HG02588 (cell line): ENCODE data around the gene CACNA1F.

Experiments
- ATAC-seq: cut with Tn5 transposase; IDR thresholded peaks from one replicate; pipeline ENCODE4 v1.9.1; 2021; ENCODE audit warnings: mild to moderate bottlenecking, moderate library complexity; ENCODE audit not compliant: unreplicated experiment

CACNA1F gene

GRCh38 chrX:49155900-49156837 is 77.0 kb downstream of the CACNA1F start:
- ATAC-seq: peak; percentile 92

DNA sequence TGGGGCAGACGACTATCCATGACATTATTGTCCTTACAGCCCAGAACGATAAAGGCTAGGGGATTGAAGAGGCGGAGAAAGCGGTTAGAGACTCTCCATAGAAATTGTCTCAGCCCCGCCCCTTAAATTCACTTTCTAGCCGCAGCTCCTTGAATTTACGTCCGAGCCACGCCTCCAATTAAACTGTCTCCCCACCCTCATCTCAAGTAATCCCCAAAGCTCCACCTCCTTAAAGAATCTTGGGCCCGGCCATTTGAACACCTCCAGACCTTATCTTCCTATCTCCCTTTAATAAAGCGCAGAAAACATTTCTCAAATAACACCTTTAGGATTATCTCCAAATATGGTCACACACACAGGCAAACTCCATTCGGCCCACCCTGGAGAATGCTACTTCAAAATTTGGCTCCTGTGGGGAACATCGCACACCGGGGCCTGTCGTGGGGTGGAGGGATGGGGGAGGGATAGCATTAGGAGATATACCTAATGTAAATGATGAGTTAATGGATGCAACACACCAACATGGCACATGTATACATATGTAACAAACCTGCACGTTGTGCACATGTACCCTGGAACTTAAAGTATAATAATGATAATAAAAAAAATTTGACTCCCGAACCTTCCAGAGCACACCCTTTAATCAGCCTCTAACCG is 77.8 kb downstream of the CACNA1F start:
- no peak for ATAC-seq
